ENCODE measurements around the gene PLEKHH3.
"Not testable (repeated sequence)": the region's sequence is repeated elsewhere in the genome, so short reads cannot be mapped to it uniquely, and the experiment has no call there.

PLEKHH3 gene

DNA sequence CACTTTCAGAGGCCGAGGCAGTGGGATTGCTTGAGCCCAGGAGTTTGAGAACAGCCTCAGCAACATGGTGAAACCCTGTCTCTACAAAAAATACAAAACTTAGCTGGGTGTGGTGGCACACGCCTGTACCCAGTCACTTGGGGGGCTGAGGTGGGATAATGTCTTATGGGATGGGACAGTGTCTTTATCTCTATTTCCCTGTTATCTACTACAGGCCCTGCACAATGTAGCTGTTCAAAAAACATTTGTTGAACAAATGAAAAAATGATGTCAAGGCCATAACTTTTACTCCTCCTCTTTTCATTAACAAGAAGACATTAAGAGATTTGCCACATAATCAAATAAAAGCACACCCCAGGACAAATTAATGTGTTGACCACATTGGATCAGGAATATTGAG is 53.5 kb downstream of the PLEKHH3 start:
- H3K4me3 ChIP-seq (ENCODE audit: low read length), result no peak overlapping the region
- no peak for DNase-seq (ENCODE audit: low read depth)
- no peak for TF ChIP-seq CTCF (conservative IDR thresholded peaks at IDR 0.05; ENCODE audit: low read length)

DNA sequence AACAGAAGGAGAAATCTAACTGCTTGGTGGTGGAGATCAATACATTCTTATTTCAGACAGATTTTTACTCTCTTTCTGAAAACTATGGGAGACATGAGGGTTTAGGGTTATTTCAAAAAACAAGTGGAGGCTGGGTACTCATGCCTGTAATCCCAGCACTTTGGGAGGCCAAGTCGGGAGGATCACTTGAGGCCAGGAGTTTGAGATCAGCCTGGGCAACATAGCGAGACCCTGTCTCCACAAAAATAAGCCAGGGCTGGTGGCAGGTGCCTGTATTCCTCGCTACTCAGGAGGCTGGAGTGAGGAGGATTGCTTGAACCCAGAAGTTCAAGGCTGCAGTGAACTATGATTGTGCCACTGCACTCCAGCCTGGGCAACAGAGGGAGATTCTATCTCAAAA is 54.8 kb downstream of the PLEKHH3 start:
- DNase-seq (ENCODE audit: low read depth); H3K4me3 ChIP-seq (ENCODE audit: low read length): not testable (repeated sequence)

GRCh38 chr17:42618442-42619150 is 58.2 kb downstream of the PLEKHH3 start:
- H3K4me3 ChIP-seq (ENCODE audit: low read length), result no peak overlapping the region
- no peak for TF ChIP-seq CTCF (conservative IDR thresholded peaks at IDR 0.05; ENCODE audit: low read length)
- no peak for DNase-seq (ENCODE audit: low read depth)

- DNase-seq (ENCODE audit: low read depth), result no peak
- H3K4me3 ChIP-seq (ENCODE audit: low read length), result no peak overlapping the region
- TF ChIP-seq CTCF (conservative IDR thresholded peaks at IDR 0.05; ENCODE audit: low read length), result no peak
These were observed 58.8 kb downstream of the PLEKHH3 start for GRCh38 chr17:42617956-42618431.
